DMS114 treated with DMSO at 0.1 percent for 48 hours (cell line): Measurements from ENCODE around the gene PEAK3.
"Not testable (repeated sequence)": the region's sequence is repeated elsewhere in the genome, so short reads cannot be mapped to it uniquely, and the experiment has no call there.

Experiments
- DNase-seq: peaks from one replicate; lab custom pipeline; 2025; ENCODE audit not compliant: unreplicated experiment; lab: John Stamatoyannopoulos, UW

The PEAK3 gene

DNA sequence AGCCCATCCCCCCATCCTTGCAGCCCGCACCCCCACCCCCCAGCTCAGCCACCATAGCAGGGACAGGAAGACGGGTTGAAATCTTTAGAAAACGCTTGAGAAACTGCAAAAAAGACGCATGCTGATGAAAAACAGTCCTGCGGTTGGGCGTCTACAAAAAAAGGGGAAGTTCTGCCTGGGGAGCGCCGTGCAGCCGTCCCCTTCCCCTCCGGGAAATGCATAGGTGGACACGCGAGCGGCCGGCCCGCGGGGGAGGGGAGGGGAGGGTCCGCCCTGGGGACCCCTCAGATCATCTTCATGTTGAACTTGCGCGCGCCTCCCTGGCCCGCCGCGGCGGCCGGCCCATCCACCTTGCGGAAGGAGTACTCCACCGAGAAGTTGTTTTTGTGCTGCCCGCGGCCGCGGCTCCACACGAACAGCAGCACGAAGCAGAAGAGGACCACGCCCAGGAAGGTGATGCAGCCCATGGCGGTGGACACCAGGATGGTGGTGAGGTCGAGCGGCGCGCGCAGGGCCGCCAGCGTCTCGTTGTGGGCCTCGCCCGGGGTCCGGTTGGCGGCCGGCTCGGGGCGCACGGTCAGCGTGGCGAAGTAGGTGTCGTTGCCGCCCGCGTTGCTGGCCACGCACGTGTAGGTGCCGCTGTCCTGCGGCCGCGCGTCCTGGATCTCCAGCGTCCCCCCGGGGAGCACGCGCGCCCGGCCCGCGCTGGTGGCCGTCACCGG is 7.9 kb upstream of the PEAK3 start:
- DNase-seq, result no peak

DNA sequence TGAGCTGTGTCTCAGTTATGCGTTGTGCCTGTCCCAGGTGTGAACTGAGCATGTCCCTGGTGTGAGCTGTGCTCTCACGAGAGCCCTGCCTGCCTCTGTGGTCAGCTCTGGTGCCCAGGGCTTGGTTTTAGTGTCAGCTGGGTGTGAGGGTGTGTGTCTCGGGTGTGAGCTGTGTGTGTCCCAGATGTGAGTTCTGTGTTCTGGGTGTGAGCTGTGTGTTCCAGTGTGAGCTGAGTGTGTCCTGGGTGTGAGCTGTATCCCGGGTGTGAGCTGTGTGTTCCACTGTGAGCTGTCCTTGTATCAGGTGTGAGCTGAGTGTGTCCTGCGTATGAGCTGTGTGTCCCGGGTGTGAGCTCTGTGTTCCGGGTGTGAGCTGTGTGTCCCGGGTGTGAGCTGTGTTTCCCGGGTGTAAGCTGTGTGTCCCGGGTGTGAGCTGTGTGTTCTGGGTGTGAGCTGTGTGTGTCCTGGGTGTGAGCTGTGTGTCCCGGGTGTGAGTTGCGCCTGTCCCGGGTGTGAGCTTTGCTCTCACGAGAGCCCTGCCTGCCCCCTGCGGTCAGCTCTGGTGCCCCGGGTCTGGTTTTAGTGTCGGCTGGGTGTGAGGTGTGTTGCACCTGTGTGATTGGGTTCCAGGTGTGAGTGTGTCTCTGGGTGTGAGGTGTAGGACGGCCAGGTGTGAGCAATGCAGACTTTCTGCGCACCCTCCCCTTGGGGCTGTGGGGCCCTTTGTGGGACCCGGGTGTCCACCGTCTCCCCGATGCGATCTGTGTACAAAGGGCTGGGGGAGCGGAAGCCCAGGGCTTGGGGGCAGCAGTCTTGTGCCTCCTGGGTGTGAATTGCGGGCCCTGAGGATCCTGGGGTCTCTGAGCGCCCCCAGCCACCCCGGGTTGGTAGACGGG is 7.1 kb upstream of the PEAK3 start:
- no peak for DNase-seq

DNA sequence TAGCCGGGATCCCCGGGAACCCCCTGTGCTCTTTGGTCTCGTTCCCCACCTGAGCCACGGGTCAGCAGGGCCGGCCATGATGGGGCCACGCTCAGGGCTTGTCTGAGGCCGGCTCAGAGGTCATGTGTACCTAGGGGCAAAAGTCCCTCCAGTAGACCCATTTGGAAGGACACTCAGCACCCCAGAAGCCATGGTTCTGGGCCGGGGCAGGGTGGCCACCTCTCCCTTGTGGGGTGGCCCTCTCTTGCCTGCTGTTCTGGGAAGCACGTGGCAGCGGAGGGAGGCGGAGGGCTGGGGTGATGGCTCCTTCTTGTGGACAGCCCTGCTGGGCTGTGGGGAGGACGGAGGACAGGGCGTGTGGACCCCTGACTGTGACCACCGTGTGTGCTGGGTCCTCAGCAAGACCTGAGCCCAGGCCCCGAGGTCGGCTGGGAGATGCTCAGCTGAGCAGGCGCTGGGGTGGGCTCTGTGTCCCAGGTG is 6.4 kb upstream of the PEAK3 start:
- peak; percentile 22 for DNase-seq

DNA sequence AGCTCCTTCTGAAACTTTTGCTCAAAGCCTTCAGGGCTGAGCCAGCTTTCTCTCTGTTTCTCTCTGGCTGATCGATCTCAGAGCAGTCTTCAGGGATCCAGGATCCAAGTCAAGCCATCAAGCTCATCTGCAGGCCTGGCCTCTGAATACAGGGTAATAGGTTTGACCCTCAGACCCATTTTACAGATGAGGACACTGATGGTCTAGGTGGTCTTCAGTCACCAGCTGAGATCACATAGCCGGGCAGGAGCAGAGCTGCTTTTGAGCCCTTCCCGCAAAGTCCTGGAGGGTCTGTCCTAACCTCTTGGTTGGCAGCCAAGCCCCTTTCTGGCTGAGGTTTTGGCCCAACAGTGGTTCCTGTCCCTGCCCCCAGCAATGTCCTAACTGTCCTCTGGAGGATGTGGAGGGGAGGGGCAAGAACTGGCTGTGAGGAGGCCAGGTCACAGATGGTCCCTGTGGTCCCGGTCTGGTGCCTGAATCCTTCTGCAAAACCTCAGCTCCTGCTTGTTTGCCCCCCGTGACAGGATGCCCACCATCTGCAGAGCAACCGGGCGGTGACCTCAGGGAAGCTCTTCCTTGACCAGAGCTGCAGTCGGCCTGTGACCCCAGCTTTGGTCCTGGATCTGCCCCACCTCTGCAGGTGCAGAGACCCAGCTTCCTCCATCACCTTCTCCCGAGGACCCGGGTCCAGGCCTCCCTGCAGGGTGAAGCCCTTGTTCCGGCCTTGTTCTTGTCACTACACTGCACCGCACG is 5.8 kb upstream of the PEAK3 start:
- no peak for DNase-seq

DNA sequence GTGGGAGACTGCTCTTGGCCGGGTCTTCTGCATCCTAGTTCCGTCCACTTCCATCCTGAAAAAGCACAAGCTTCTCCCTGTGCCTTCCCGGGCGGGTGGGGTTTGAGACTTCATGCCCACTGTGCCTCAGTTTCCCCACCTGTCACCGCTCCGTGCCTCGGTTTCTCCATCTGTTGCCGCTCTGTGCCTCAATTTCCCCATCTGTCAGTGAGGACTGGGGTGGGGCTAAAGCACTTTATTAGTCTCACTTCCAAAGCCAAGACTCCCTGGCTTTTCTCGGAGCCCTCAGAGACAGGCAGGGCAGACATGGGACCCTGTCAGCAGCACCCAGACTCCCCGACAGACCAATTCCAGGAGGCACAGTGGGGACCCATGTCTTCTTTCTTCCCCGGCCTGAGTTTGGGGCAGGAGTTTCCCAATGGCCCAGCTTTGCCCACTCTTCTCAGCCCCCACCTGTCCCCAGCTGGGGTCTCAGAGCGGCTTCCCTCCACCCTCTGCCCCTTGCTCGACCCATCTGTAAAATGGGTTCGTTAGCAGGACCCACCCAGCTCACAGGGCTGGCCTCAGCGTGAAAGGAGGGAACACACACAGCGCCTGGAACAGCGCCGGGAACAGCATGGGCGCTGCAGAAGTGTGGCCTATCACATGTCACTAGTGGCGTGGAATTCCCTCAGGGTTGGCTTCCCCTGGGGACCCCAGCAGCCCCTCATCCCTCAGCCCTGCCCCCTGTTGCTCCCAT is 4.6 kb upstream of the PEAK3 start:
- DNase-seq, result no peak

DNA sequence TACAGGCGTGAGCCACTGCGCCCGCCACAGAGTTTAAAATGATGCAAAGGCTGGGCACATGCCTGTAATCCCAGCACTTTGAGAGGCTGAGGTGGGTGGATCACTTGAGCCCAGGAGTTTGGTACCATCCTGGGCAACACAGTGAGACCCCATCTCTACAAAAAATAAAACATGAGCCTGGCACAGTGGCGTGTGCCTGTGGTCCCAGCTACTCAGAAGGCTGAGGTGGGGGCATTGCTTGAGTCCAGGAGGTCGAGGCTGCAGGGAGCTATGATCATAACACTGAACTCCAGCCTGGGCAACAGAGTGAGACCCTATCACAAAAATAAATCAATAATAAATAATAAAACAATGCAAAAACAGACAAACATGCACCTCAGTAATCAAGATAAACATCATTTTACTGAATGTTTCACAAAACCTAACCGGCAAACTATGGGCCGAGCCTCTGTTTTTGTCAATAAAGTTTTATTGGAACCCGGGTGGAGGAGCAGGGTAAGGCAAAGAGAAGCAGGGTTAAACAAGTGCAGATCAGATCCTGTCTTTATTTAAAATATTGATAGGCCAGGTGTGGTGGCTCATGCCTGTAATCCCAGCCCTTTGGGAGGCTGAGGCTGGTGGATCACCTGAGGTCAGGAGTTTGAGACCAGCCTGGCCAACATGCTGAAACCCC is 2.0 kb upstream of the PEAK3 start:
- no peak for DNase-seq

DNA sequence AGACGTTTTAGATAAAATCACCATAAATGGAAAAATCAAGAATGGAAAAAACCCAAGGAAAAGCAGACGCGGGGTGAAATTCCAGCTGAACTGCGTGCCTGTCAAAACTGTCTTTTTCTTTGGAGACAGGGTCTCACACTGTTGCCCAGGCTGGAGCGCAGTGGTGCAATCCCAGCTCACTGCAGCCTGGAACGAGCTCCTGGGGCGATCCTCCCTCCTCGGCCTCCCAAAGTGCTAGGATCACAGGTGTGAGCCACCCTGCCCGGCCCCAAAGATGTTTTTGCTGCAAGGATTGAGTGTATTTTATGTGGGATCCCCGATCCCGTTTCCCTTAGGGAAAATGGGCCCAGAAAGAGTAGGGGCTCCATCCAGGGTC is 875 bp upstream of the PEAK3 start:
- DNase-seq, result no peak

DNA sequence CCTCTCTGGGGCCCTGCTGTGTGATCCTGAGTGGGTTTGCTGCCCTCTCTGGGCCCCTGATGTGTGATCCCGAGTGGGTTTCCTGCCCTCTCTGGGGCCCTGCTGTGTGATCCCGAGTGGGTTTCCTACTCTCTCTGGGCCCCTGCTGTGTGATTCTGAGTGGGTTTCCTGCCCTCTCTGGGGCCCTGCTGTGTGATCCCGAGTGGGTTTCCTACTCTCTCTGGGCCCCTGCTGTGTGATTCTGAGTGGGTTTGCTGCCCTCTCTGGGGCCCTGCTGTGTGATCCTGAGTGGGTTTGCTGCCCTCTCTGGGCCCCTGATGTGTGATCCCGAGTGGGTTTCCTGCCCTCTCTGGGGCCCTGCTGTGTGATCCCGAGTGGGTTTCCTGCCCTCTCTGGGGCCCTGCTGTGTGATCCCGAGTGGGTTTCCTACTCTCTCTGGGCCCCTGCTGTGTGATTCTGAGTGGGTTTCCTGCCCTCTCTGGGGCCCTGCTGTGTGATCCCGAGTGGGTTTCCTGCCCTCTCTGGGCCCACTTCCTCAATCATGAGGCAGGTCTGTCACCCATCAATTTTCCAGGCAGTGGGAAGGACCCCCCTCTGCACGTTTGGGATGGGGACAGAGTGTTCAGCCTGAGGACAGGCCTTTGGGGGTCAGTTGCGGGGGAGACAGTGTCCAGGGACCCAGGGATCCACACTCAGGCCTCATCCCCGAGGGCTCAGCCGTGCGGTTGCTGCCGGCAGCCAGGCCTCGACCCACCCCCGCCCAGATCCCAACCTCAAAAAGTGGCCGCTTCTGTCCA is 512 bp downstream of the PEAK3 start:
- DNase-seq, result not testable (repeated sequence)

DNA sequence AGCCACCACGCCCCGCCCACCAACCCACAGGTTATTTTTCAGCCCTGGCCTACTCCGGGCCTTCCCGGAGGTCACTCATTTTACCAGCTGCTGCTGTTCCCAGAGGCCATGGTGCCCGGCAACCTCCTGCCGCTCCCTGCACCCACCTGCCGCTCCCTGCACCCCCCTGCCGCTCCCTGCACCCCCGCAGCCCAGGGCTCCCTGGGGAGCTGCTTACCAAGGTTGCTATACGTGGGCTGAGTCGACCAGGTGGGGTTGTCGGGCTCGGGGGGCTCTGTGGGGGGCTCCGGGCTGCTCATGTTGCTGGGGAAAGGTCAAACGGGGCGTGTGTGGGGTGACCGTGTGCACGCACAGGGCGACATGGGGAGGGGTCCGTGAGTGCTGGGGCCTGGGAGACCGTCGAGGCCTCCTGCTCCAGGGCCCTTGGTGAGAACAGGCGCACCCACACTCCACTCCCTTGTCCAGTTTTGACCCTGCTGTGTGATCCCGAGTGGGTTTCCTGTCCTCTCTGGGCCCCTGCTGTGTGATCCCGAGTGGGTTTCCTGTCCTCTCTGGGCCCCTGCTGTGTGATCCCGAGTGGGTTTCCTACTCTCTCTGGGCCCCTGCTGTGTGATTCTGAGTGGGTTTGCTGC is 1.2 kb downstream of the PEAK3 start:
- DNase-seq, result no peak

DNA sequence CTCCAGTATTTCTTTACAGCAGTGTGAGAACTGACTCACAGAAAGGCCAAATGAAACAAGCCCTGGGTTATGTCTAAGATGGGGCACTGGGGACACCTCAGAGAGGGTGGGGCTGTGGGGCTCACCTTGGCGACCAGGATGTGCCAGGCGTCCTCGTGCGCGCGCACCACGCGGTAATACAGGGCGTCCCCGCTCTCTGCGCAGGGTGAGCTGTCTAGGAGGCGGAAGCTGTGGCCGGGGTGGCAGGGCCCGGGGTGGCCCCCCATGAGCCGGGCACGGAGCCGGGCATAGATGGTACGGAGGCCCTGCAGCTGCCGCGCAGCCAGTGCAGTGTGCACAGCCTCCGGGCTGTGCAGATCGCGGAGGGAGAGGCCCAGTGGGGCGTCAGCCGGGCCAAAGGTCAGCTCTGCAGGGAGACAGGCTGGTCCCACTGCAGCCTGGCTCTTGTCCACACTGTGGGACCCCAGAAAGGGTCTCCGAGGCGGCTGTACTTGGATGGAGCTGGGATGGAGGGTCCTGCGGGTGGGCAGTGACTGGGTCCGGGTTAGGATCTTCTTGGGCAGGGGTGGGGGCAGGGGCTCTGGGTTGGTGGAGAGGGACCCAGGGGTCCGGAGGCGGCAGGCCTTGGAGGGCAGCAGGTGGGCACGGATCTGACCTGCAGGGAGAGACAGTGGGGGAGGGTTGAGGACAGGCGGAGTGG is 3.4 kb downstream of the PEAK3 start:
- DNase-seq, result no peak

DNA sequence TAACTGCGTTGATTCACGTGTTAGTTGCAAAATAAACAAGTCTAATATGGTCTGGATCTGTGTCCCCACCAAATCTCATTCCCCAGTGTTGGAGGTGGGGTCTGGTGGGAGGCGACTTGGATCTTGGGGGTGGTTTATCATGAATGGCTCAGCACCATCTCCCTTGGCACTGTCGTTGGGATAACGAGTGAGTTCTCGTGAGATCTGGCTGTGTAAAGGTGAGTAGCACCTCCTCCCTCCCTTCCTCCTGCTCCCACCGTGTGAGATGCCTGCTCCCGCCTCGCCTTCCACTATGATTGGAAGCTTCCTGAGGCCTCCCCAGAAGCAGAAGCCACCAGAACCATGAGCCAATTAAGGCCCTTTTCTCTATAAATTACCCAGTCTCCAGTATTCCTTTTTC is 4.8 kb downstream of the PEAK3 start:
- DNase-seq, result no peak

DNA sequence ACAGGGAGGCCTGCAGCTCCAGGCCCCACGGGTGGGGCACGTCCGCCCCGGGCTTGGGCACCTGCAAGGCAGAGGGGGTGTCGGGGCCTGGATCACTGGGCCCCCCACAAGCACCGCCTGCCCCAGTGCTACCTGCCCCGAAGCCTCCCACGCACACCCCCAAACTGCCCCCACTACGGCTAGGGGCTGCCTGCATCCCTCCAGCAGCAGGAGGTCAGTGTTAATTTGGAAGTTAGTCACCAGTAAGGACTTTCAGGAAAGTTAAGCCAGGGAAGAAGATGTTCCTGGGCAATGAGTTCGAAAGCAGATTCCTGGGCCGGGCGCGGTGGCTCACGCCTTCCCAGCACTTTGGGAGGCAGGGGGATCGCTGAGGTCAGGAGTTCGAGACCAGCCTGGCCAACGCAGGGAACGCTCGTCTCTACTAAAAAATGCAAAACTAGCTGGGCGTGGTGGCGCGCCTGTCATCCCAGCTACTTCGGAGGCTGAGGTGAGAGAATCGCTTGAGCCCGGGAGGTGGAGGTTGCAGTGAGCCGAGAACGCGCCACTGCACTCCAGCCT is 5.5 kb downstream of the PEAK3 start:
- no peak for DNase-seq

DNA sequence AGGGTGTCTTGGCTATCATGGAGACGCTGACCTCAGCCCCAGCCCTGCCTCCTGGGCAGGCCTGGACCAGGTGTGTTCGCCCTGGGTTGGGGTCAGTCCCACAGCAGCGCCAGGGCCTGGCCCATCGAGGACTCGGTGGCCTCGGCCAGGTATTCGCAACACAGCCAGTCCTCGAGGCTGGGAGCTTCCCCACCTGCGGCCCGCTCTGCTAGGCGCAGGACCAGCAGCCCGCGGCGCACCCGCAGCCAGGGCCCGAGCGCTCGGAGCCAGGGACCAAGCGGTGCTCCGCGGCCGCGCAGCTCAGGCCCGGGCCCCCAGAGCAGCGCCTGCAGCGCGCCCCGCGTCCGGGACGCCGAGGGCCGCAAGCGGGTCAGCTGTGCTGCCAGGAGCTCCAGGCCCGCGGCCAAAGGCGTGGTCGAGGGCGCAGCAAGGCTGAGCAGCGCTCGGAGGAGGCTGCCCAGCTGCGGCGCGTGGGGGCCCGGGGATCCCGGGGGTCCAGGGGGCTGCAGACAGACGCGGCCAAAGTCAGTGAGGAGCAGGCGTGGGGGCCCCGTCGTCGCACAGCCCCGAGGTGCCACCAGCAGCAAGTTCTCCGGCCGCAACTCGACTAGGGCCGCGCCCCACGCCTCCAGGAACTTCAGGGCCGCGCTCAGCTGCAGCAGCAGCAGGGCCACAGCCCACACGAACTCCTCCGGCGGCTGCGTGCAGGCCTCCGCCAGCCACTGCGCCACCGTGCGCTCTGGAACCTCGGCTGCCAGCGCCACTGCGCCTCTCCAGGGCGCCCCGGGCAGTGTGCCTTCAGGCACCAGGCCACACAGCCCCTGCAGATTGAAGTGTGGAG is 6.2 kb downstream of the PEAK3 start:
- DNase-seq, result no peak

DNA sequence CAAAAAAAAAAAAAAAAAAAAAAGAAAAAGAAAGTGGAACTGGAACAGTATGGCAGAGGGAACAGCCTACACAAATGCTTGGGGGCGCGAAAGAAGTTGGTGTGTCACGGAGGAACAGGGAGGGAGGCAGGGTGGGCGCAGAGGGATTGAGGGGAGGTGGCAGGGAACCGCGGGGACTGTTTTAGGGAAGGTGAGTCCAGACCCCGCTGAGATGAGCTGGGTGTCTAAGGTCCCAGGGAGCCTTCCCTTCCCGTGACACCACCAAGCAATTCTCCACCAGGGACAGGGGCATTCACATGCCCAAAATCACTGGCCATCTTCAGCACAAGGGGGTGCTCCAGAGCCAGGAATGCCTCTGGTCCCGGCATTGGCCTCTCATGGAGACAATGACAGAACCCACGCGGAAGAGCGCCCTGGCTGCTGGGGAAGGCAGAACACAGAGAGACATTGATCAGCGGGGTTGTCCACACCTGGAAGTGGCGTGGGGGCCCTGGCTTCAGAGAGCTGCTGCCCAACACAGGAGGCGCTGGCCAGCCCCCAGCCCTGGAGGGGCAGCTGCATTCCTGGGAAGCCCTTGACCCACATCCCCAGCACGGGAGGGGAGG is 6.9 kb downstream of the PEAK3 start:
- DNase-seq, result no peak

DNA sequence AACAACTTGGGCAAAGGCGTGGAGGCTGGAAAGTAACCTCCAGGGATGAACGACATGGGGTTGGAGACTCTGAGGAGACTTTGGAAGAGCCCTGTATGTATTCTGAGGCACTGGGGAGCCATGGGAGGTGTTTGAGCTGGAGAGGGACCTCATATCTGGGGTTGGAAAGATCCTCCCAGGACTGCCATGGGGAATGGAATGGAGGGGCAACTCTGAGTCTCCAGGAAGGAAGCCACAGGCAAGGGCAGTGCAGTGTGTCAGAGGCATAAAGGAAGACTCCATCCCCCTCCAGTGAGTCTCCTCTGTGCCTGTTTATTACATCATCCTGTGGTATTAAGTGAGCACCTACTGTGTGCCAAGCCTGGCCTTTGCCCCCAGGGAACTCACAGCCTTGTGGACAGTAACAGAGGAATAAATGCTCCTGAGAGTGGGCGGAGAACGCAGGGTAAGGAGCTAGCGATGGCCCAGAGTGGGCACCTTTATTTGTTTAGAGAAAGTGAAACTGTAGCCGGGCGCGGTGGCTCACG is 7.7 kb downstream of the PEAK3 start:
- DNase-seq, result no peak

DNA sequence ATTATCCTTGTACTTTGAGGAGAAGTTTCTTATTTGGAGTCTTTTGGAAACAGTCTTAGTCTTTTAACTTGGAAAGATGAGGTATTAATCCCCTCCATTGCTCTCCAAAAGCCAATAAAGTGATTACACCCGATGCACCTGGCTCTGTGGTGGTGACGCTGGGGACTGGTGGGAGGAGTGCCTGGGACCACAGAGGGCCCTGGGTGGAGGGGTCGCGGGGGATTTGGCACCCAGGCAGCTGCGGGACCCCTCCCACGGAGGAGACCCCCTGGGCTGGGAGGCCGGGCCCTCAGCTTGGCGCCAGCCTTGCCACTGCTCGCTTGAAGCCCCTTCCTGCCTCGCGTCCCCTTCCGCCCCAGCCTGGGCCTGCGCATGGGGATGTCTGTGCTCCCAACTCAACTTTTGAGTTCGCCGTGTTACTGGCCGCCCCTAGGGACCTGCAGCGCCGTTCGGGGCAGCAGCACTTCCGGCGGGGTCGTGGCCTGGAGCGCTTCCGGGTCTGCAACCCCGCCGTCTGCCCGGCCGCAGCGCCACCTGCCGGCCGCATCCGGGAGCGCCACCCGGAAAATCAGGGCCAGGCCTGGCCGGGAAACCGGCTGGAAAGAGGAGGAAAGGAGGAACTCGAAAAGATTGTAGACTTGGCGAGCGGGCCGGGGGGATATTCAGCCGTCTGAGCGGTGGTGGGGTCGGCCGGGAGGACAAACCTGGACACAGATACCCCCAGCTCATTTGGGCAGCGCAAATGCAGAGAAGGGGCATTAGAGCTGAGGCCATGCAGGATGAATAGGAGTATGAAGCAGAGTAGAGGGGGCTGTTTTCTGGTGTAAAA is 8.4 kb downstream of the PEAK3 start:
- DNase-seq, result peak; percentile 20
